K562 (cell line): ENCODE results near the gene C16orf74. TPM values are rescaled to one million over a fixed set of nuclear protein-coding genes. Genes with fewer than 3 reads are reported as not detected.

Source experiments
- ARID4B ChIP-seq: sonication (generic); formaldehyde crosslinking; IDR thresholded peaks from 2 replicates; pipeline ENCODE4 v1.8.0; 2022; ENCODE audit warnings: mild to moderate bottlenecking, missing genetic modification reagents
- CSDE1 ChIP-seq, 2 experiments: fragments of 450-650 bp; IDR thresholded peaks; 2 replicates each; pipeline ENCODE4 v1.6.1; 2016; ENCODE audit warnings: mild to moderate bottlenecking in 1 of 2
- ZNF696 ChIP-seq: fragments of 250-450 bp; sonication (Bioruptor Pico); conservative IDR thresholded peaks from 2 replicates; pipeline ENCODE4 v1.4.0; 2020; ENCODE audit warnings: mild to moderate bottlenecking, moderate library complexity
- polyA plus RNA-seq, 8 experiments: library from polyadenylated mRNA; depleted of rRNA in 4 of 8; stranded (reverse) in 5 of 8; unstranded in 3 of 8; fragments of >200 nt; fragmentation: Nextera tagmentation in 2 of 8; fragmentation: Illumina TruSeq in 1 of 8; extraction: Ambion mirVana in 2 of 8; extraction: Trizol in 1 of 8; gene quantifications; 2 replicates each; pipeline versions ENCODE4 v1.2.1 to v1.2.3, GENCODE V29; 2011 to 2014; ENCODE audit warnings: inconsistent platforms in 1 of 8, missing spikeins in 1 of 8
- total RNA-seq, 7 experiments: library from RNA; depleted of rRNA in 6 of 7; stranded (reverse); fragments of >200 nt in 6 of 7; fragmentation: Illumina TruSeq in 2 of 7; extraction: Trizol in 2 of 7; gene quantifications; 2 replicates each; pipeline versions ENCODE4 v1.2.1 to v1.2.3, GENCODE V29; 2011 to 2021; ENCODE audit warnings: low replicate concordance in 1 of 7

C16orf74 gene
- total and polyA plus RNA-seq, 9 of the 15 experiments (the other 6 are each of a cell fraction or from before 2014, with no cell fraction given) = not detected

GRCh38 chr16:85688586-85689284 is 62.2 kb downstream of the C16orf74 start, which contains the start of gene GINS2 (continued):
- TF ChIP-seq ARID4B (CRISPR knock-in tag) (peak; percentile 81), ZNF696 (CRISPR knock-in tag) (no peak), CSDE1 (IDR thresholded peaks at IDR 0.05) (no peak)
